ENCODE results near the gene CEACAM18.

The CEACAM18 gene

GRCh38 chr19:51448011-51448410 lies 30.3 kb upstream of the CEACAM18 start:
- Histone ChIP-seq H3K27ac (ENCODE audit: low read depth, low read length, severe bottlenecking) (no peak overlapping the region), H3K4me1 (ENCODE audit: control insufficient read depth, insufficient read depth, low read length, poor library complexity, severe bottlenecking) (no peaks in the 10 kb centered on the region), H3K36me3 (ENCODE audit: control insufficient read depth, insufficient read depth, low read length) (no peaks in the 10 kb centered on the region), H3K9me3 (ENCODE audit: control insufficient read depth, low read length) (peaks cover 4% of the 10 kb centered on the region), H3K4me3 (ENCODE audit: extremely low read depth, insufficient read depth, low read length, poor library complexity, severe bottlenecking) (no peak overlapping the region)
- WGBS, 2 experiments (ENCODE audit: insufficient coverage in 2 of 2) = 83 to 85% methylated on average over 5 to 7 of the region's 7 CpGs

- Histone ChIP-seq H3K27ac (ENCODE audit: low read depth, low read length, severe bottlenecking) (no peak overlapping the region), H3K9me3 (ENCODE audit: control insufficient read depth, low read length) (peaks cover 4% of the 10 kb centered on the region), H3K36me3 (ENCODE audit: control insufficient read depth, insufficient read depth, low read length) (no peaks in the 10 kb centered on the region), H3K4me1 (ENCODE audit: control insufficient read depth, insufficient read depth, low read length, poor library complexity, severe bottlenecking) (no peaks in the 10 kb centered on the region), H3K4me3 (ENCODE audit: extremely low read depth, insufficient read depth, low read length, poor library complexity, severe bottlenecking) (no peak overlapping the region)
- 76 to 80% methylated on average over 8 to 11 of the region's 13 CpGs for WGBS, 2 experiments (ENCODE audit: insufficient coverage in 2 of 2)
Observed at GRCh38 chr19:51448411-51449016, 29.8 kb upstream of the CEACAM18 start.

- peaks cover 4% of the 10 kb centered on the region for H3K9me3 ChIP-seq (ENCODE audit: control insufficient read depth, low read length)
- H3K4me1 ChIP-seq (ENCODE audit: control insufficient read depth, insufficient read depth, low read length, poor library complexity, severe bottlenecking) = no peaks in the 10 kb centered on the region
- H3K27ac ChIP-seq (ENCODE audit: low read depth, low read length, severe bottlenecking) = no peak overlapping the region
- H3K4me3 ChIP-seq (ENCODE audit: extremely low read depth, insufficient read depth, low read length, poor library complexity, severe bottlenecking) = no peak overlapping the region
- H3K36me3 ChIP-seq (ENCODE audit: control insufficient read depth, insufficient read depth, low read length) = no peaks in the 10 kb centered on the region
- WGBS, 2 experiments (ENCODE audit: insufficient coverage in 2 of 2) = 83% methylated on average over 1 of the region's 5 CpGs; no CpG with 5 or more reads in 1 of the 2 experiments
Observed at GRCh38 chr19:51450730-51451307, 27.5 kb upstream of the CEACAM18 start.

DNA sequence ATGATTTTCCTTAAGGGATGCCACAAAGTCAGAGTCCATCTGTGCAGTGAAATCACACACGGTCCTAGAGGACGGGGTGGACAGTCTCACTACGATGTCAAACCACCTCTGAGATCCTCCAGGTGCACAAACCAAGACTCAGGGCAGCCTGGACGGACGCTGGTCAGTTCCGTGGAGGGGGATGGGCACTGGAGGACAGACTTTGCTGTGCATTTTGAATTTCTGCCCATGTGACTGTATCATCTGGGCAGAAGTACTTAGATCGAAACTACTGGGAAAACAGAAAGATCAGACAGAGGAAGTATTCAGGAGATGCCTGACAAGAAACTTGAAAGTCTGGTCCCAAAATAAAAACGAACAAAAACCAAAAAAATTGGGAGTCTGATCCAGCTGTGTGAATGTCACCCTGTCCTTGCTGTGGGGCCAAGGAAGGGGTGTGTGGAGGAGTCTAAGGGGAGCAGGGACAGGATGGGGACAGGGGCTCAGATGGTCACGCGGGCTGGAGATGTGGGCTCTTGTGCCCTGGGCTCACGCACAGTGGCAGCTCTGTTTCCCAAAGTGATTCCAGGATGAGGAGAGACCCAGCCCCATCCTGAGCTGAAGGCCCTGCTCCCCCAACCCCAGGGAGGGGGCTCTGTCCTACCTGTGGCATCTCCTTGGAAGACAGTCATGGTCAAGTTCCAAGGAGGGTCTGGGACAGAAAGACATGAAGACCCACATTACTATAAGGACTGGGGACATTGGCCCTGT lies 21.6 kb upstream of the CEACAM18 start:
- 77 to 79% methylated on average over 9 to 11 of the region's 11 CpGs for WGBS, 2 experiments (ENCODE audit: insufficient coverage in 2 of 2)
- no peaks in the 10 kb centered on the region for H3K9me3 ChIP-seq (ENCODE audit: control insufficient read depth, low read length)
- no peak overlapping the region for H3K4me3 ChIP-seq (ENCODE audit: extremely low read depth, insufficient read depth, low read length, poor library complexity, severe bottlenecking)
- H3K4me1 ChIP-seq (ENCODE audit: control insufficient read depth, insufficient read depth, low read length, poor library complexity, severe bottlenecking) = no peaks in the 10 kb centered on the region
- no peak overlapping the region for H3K27ac ChIP-seq (ENCODE audit: low read depth, low read length, severe bottlenecking)
- H3K36me3 ChIP-seq (ENCODE audit: control insufficient read depth, insufficient read depth, low read length) = no peaks in the 10 kb centered on the region

- WGBS, 2 experiments (ENCODE audit: insufficient coverage in 2 of 2) = 77 to 83% methylated on average over 7 to 11 of the region's 11 CpGs
- no peak overlapping the region for H3K4me3 ChIP-seq (ENCODE audit: extremely low read depth, insufficient read depth, low read length, poor library complexity, severe bottlenecking)
- H3K9me3 ChIP-seq (ENCODE audit: control insufficient read depth, low read length) = no peaks in the 10 kb centered on the region
- H3K4me1 ChIP-seq (ENCODE audit: control insufficient read depth, insufficient read depth, low read length, poor library complexity, severe bottlenecking) = no peaks in the 10 kb centered on the region
- H3K27ac ChIP-seq (ENCODE audit: low read depth, low read length, severe bottlenecking) = no peak overlapping the region
- H3K36me3 ChIP-seq (ENCODE audit: control insufficient read depth, insufficient read depth, low read length) = no peaks in the 10 kb centered on the region
Observed at GRCh38 chr19:51457351-51458013, 20.9 kb upstream of the CEACAM18 start.

- H3K36me3 ChIP-seq (ENCODE audit: control insufficient read depth, insufficient read depth, low read length) = no peaks in the 10 kb centered on the region
- H3K4me3 ChIP-seq (ENCODE audit: extremely low read depth, insufficient read depth, low read length, poor library complexity, severe bottlenecking) = no peak within 1 kb of the TSS
- WGBS, 2 experiments (ENCODE audit: insufficient coverage in 2 of 2) = 77 to 78% methylated on average over 3 to 8 of the region's 10 CpGs
- no peaks in the 10 kb centered on the region for H3K9me3 ChIP-seq (ENCODE audit: control insufficient read depth, low read length)
- no peak within 1 kb of the TSS for H3K27ac ChIP-seq (ENCODE audit: low read depth, low read length, severe bottlenecking)
- no peaks in the 10 kb centered on the region for H3K4me1 ChIP-seq (ENCODE audit: control insufficient read depth, insufficient read depth, low read length, poor library complexity, severe bottlenecking)
Observed at GRCh38 chr19:51458051-51458645, 20.2 kb upstream of the CEACAM18 start, which contains the start of gene SIGLEC8. Gene SIGLEC8, minus strand, starts transcription at chr19:51458454. Its CDS starts 67 bp downstream, at chr19:51458387.

- Histone ChIP-seq H3K4me1 (ENCODE audit: control insufficient read depth, insufficient read depth, low read length, poor library complexity, severe bottlenecking) (no peaks in the 10 kb centered on the region), H3K9me3 (ENCODE audit: control insufficient read depth, low read length) (no peaks in the 10 kb centered on the region), H3K27ac (ENCODE audit: low read depth, low read length, severe bottlenecking) (no peak overlapping the region), H3K4me3 (ENCODE audit: extremely low read depth, insufficient read depth, low read length, poor library complexity, severe bottlenecking) (no peak overlapping the region), H3K36me3 (ENCODE audit: control insufficient read depth, insufficient read depth, low read length) (no peaks in the 10 kb centered on the region)
- 76 to 83% methylated on average over 9 to 12 of the region's 14 CpGs for WGBS, 2 experiments (ENCODE audit: insufficient coverage in 2 of 2)
Observed at GRCh38 chr19:51458899-51459505, 19.3 kb upstream of the CEACAM18 start.

- no peaks in the 10 kb centered on the region for H3K4me1 ChIP-seq (ENCODE audit: control insufficient read depth, insufficient read depth, low read length, poor library complexity, severe bottlenecking)
- no peak overlapping the region for H3K4me3 ChIP-seq (ENCODE audit: extremely low read depth, insufficient read depth, low read length, poor library complexity, severe bottlenecking)
- H3K36me3 ChIP-seq (ENCODE audit: control insufficient read depth, insufficient read depth, low read length) = no peaks in the 10 kb centered on the region
- no peaks in the 10 kb centered on the region for H3K9me3 ChIP-seq (ENCODE audit: control insufficient read depth, low read length)
- H3K27ac ChIP-seq (ENCODE audit: low read depth, low read length, severe bottlenecking) = no peak overlapping the region
- whole genome bisulfite sequencing, 2 experiments (ENCODE audit: insufficient coverage in 2 of 2) = 68 to 77% methylated on average over 7 to 9 of the region's 13 CpGs
Observed at GRCh38 chr19:51460164-51460992, 18.0 kb upstream of the CEACAM18 start.

DNA sequence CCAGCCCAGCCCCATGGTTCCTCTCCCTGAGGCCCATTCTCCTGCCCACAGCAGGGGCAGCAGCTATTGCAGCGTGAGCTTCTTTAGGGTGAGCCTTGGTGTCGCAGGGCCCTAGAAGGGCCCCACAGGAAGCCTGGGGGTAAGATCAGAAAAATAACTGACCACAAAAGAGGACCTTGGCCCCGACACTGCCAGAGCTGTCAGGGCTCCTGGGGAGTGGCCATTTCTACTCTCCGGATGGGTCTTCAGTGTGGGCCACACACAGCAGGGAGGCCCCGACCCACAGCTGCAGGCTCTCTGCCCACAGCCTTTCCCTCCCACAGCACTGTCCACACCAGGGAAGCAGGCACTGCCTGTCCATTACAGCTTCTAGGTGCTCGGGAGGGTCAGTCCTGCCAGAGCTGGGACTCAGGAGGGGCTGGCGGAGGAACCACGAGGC lies 16.6 kb upstream of the CEACAM18 start:
- WGBS, 2 experiments (ENCODE audit: insufficient coverage in 2 of 2) = 83 to 85% methylated on average over 5 of the region's 8 CpGs
- H3K27ac ChIP-seq (ENCODE audit: low read depth, low read length, severe bottlenecking) = no peak overlapping the region
- H3K4me1 ChIP-seq (ENCODE audit: control insufficient read depth, insufficient read depth, low read length, poor library complexity, severe bottlenecking) = no peaks in the 10 kb centered on the region
- no peak overlapping the region for H3K4me3 ChIP-seq (ENCODE audit: extremely low read depth, insufficient read depth, low read length, poor library complexity, severe bottlenecking)
- no peaks in the 10 kb centered on the region for H3K36me3 ChIP-seq (ENCODE audit: control insufficient read depth, insufficient read depth, low read length)
- no peaks in the 10 kb centered on the region for H3K9me3 ChIP-seq (ENCODE audit: control insufficient read depth, low read length)

Measured in mesodermal cell (in vitro differentiated cells).